Mesothelial cell of epicardium (in vitro differentiated cells): ENCODE measurements around the gene NOM1. TPM values are rescaled to one million over a fixed set of nuclear protein-coding genes. Genes with fewer than 3 reads are reported as not detected.
"Not testable (repeated sequence)": the region's sequence is repeated elsewhere in the genome, so short reads cannot be mapped to it uniquely, and the experiment has no call there.

Experiments used
- DNase-seq, 2 experiments: peaks; one replicate each; pipeline ENCODE4 v3.0.0; 2021; ENCODE audit warnings: low spot score in 2 of 2; ENCODE audit not compliant: unreplicated experiment in 2 of 2
- H3K27ac Mint-ChIP-seq: 2 replicates; pipeline ENCODE4 v1.8.0; 2021; ENCODE audit warnings: mixed read lengths
- H3K27me3 Mint-ChIP-seq: 2 replicates; pipeline ENCODE4 v1.8.0; 2021; ENCODE audit warnings: low read depth, mixed read lengths
- H3K36me3 Mint-ChIP-seq: 2 replicates; pipeline ENCODE4 v1.8.0; 2021; ENCODE audit warnings: mixed read lengths
- H3K4me1 Mint-ChIP-seq: 2 replicates; pipeline ENCODE4 v1.8.0; 2021; ENCODE audit warnings: mixed read lengths
- H3K4me3 Mint-ChIP-seq: 2 replicates; pipeline ENCODE4 v1.8.0; 2021; ENCODE audit warnings: mild to moderate bottlenecking, moderate library complexity, mixed read lengths
- H3K9me3 Mint-ChIP-seq: 2 replicates; pipeline ENCODE4 v1.8.0; 2021; ENCODE audit warnings: mixed read lengths
- CTCF ChIP-seq: fragments of 200-600 bp; sonication (generic); IDR thresholded peaks from one replicate; pipeline ENCODE4 v1.5.0; 2021; ENCODE audit warnings: antibody characterized with exemption; ENCODE audit not compliant: unreplicated experiment
- total RNA-seq: library from RNA; stranded (reverse); gene quantifications from 3 replicates; pipeline ENCODE4 v1.2.1, GENCODE V29; 2021

NOM1 gene
- total RNA-seq, 1 donor from 2014 or later, result 29.1 TPM

- H3K36me3 Mint-ChIP-seq, result no peaks in the 10 kb centered on the region
- H3K9me3 Mint-ChIP-seq, result peaks cover 7% of the 10 kb centered on the region
- no peak overlapping the region for H3K4me3 Mint-ChIP-seq
- no peak for DNase-seq
- H3K27ac Mint-ChIP-seq, result no peak overlapping the region
- TF ChIP-seq CTCF, result no peak
- H3K27me3 Mint-ChIP-seq, result peaks cover 3% of the 10 kb centered on the region
- no peaks in the 10 kb centered on the region for H3K4me1 Mint-ChIP-seq
These were observed 30.9 kb upstream of the NOM1 start for GRCh38 chr7:156918635-156919034.

- H3K27ac Mint-ChIP-seq, result no peak overlapping the region
- H3K9me3 Mint-ChIP-seq, result peaks cover 7% of the 10 kb centered on the region
These were observed 30.3 kb upstream of the NOM1 start for GRCh38 chr7:156919132-156919713.

GRCh38 chr7:156920076-156920475 is 29.4 kb upstream of the NOM1 start:
- Mint-ChIP-seq H3K9me3 (peaks cover 7% of the 10 kb centered on the region), H3K36me3 (no peaks in the 10 kb centered on the region)
- TF ChIP-seq CTCF, result no peak

More at GRCh38 chr7:156919132-156919713, 30.3 kb upstream of the NOM1 start:
- no peaks in the 10 kb centered on the region for H3K36me3 Mint-ChIP-seq
- H3K4me3 Mint-ChIP-seq, result no peak overlapping the region
- no peak for DNase-seq
- TF ChIP-seq CTCF, result no peak
- no peaks in the 10 kb centered on the region for H3K4me1 Mint-ChIP-seq
- peaks cover 7% of the 10 kb centered on the region for H3K27me3 Mint-ChIP-seq

GRCh38 chr7:156920487-156921373 is 28.8 kb upstream of the NOM1 start:
- not testable (repeated sequence) for H3K36me3 Mint-ChIP-seq, H3K27me3 Mint-ChIP-seq, H3K4me1 Mint-ChIP-seq, DNase-seq, H3K9me3 Mint-ChIP-seq, H3K4me3 Mint-ChIP-seq, H3K27ac Mint-ChIP-seq

More at GRCh38 chr7:156920076-156920475, 29.4 kb upstream of the NOM1 start:
- Mint-ChIP-seq H3K27me3 (peaks cover 7% of the 10 kb centered on the region), H3K27ac (no peak overlapping the region), H3K4me1 (no peaks in the 10 kb centered on the region), H3K4me3 (no peak overlapping the region)
- DNase-seq, result no peak

- H3K27me3 Mint-ChIP-seq, H3K36me3 Mint-ChIP-seq, H3K4me3 Mint-ChIP-seq, H3K4me1 Mint-ChIP-seq, H3K9me3 Mint-ChIP-seq, DNase-seq, H3K27ac Mint-ChIP-seq: not testable (repeated sequence)
These were observed 27.2 kb upstream of the NOM1 start for GRCh38 chr7:156922304-156922703.

- not testable (repeated sequence) for H3K4me3 Mint-ChIP-seq, H3K36me3 Mint-ChIP-seq, H3K27ac Mint-ChIP-seq, H3K4me1 Mint-ChIP-seq, H3K9me3 Mint-ChIP-seq, DNase-seq
- H3K27me3 Mint-ChIP-seq, result peaks cover 26% of the 10 kb centered on the region
These were observed 23.7 kb upstream of the NOM1 start for GRCh38 chr7:156925821-156926220.
